DOHH2 (cell line): Measurements from ENCODE around the gene SLC22A8.

Experiments
- EZH2phosphoT487 ChIP-seq: fragments of 200-600 bp; sonication (generic); IDR thresholded peaks from 2 replicates; pipeline ENCODE4 v1.6.1; 2017; ENCODE audit warnings: borderline replicate concordance, mild to moderate bottlenecking, antibody characterized with exemption, low read length, moderate library complexity, mixed read lengths
- TF ChIP-seq, protein P1 (sequence below): fragments of 200-600 bp; sonication (generic); IDR thresholded peaks from one replicate; pipeline ENCODE4 v1.5.1; 2014; ENCODE audit warnings: antibody characterized with exemption, mild to moderate bottlenecking, low read depth, low read length; ENCODE audit not compliant: poor library complexity, severe bottlenecking

DNA sequence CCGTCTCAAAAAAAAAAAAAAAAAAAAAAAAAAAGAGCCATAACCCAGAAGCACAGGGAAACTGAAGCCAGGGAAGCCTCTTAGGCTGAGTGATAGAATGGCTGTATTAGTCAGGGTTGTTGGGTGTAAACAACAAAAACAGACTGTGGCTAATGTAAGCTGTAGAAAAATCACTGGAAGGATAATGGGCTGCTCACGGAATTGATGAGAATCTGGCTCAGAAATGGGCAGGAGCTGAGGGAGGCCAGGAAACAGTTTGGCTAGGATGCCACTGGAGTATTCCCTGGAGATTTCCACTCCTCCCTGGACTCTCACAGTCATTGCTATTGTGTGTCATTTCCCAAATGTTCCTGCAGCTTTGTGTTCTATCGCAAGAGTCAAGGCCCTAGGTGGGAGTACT, 53.2 kb downstream of the SLC22A8 start:
- TF ChIP-seq, protein P1, sequence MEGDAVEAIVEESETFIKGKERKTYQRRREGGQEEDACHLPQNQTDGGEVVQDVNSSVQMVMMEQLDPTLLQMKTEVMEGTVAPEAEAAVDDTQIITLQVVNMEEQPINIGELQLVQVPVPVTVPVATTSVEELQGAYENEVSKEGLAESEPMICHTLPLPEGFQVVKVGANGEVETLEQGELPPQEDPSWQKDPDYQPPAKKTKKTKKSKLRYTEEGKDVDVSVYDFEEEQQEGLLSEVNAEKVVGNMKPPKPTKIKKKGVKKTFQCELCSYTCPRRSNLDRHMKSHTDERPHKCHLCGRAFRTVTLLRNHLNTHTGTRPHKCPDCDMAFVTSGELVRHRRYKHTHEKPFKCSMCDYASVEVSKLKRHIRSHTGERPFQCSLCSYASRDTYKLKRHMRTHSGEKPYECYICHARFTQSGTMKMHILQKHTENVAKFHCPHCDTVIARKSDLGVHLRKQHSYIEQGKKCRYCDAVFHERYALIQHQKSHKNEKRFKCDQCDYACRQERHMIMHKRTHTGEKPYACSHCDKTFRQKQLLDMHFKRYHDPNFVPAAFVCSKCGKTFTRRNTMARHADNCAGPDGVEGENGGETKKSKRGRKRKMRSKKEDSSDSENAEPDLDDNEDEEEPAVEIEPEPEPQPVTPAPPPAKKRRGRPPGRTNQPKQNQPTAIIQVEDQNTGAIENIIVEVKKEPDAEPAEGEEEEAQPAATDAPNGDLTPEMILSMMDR: no peak
- no peak for TF ChIP-seq EZH2phosphoT487
